OCI-LY7 (cell line): Measurements from ENCODE around the gene MAU2. TPM values are rescaled to one million over a fixed set of nuclear protein-coding genes. Genes with fewer than 3 reads are reported as not detected.

Source experiments
- BruUV-seq: library from RNA; stranded (reverse); fragments of 400-500 nt; replicated peaks from 2 replicates; lab custom pipeline; 2021; lab: Mats Ljungman, UMichigan
- CTCF ChIA-PET: fragments of 300-600 bp; sonication (Branson Sonifier 250); formaldehyde crosslinking; loops from one replicate; lab custom pipeline; 2022; ENCODE audit warnings: antibody characterized with exemption; ENCODE audit not compliant: unreplicated experiment; lab: Charles Lee
- POLR2A ChIA-PET: fragments of 300-600 bp; sonication (Branson Sonifier 250); formaldehyde crosslinking; loops from one replicate; lab custom pipeline; 2022; ENCODE audit warnings: antibody characterized with exemption; lab: Charles Lee
- DNase-seq: peaks from one replicate; pipeline ENCODE4 v3.0.0-alpha.2; 2015; ENCODE audit warnings: low spot score
- H2AFZ ChIP-seq: fragments of 200-600 bp; sonication (generic), shearing (Covaris generic); 2 replicates; pipeline ENCODE4 v1.6.1; 2014; ENCODE audit warnings: mild to moderate bottlenecking, antibody characterized with exemption, low read length, moderate library complexity
- H3K27ac ChIP-seq: fragments of 200-600 bp; sonication (generic); 2 replicates; pipeline ENCODE4 v1.5.1; 2014; ENCODE audit warnings: mixed run types, low read depth, mild to moderate bottlenecking, moderate library complexity, low read length, inconsistent platforms; ENCODE audit not compliant: poor library complexity, severe bottlenecking
- H3K36me3 ChIP-seq: fragments of 200-600 bp; sonication (generic); 2 replicates; pipeline ENCODE4 v1.6.1; 2014; ENCODE audit warnings: mild to moderate bottlenecking, antibody characterized with exemption, low read length, moderate library complexity, mixed read lengths; ENCODE audit not compliant: insufficient read depth
- H3K4me1 ChIP-seq: fragments of 200-600 bp; sonication (generic); 2 replicates; pipeline ENCODE4 v1.5.1; 2014; ENCODE audit warnings: mild to moderate bottlenecking, low read length; ENCODE audit not compliant: insufficient read depth, poor library complexity, severe bottlenecking
- H3K4me2 ChIP-seq: fragments of 200-600 bp; sonication (generic); 2 replicates; pipeline ENCODE4 v1.6.1; 2014; ENCODE audit warnings: mild to moderate bottlenecking, low read length
- H3K4me3 ChIP-seq: fragments of 200-600 bp; sonication (generic); 2 replicates; pipeline ENCODE4 v1.5.1; 2014; ENCODE audit warnings: mild to moderate bottlenecking, low read depth, low read length; ENCODE audit not compliant: poor library complexity, severe bottlenecking
- H3K79me2 ChIP-seq: fragments of 200-600 bp; sonication (generic); 2 replicates; pipeline ENCODE4 v1.6.1; 2016; ENCODE audit warnings: low read depth, mild to moderate bottlenecking, low read length, moderate library complexity, mixed read lengths; ENCODE audit not compliant: insufficient read depth
- H3K9me2 ChIP-seq: fragments of 200-600 bp; sonication (generic); 2 replicates; pipeline ENCODE4 v1.6.1; 2016; ENCODE audit warnings: mild to moderate bottlenecking, low read length, mixed read lengths; ENCODE audit not compliant: insufficient read depth
- H3K9me3 ChIP-seq: fragments of 200-600 bp; sonication (generic); 2 replicates; pipeline ENCODE4 v1.6.1; 2014; ENCODE audit warnings: mild to moderate bottlenecking, mixed run types, low read length, mixed read lengths
- H4K20me1 ChIP-seq: fragments of 200-600 bp; sonication (generic); 2 replicates; pipeline ENCODE4 v1.6.1; 2014; ENCODE audit warnings: mild to moderate bottlenecking, antibody characterized with exemption, low read length, moderate library complexity, mixed read lengths; ENCODE audit not compliant: insufficient read depth
- CTCF ChIP-seq: fragments of 200-600 bp; sonication (generic); conservative IDR thresholded peaks from 2 replicates; pipeline ENCODE4 v1.5.1; 2014; ENCODE audit warnings: mild to moderate bottlenecking, antibody characterized with exemption, low read length, moderate library complexity, mixed read lengths
- EZH2phosphoT487 ChIP-seq: fragments of 200-600 bp; sonication (generic); IDR thresholded peaks from 2 replicates; pipeline ENCODE4 v1.6.1; 2018; ENCODE audit warnings: low read depth, borderline replicate concordance, mild to moderate bottlenecking, mixed run types, antibody characterized with exemption, low read length, moderate library complexity, mixed read lengths
- intact Hi-C: fragments of 100-400 bp; cut with micrococcal nuclease; formaldehyde crosslinking; loops from one replicate; pipeline ENCODE4 v1.10.0; 2022; ENCODE audit not compliant: unreplicated experiment
- total RNA-seq, 2 experiments: library from RNA; depleted of rRNA in 1 of 2; stranded (reverse); fragments of >200 nt in 1 of 2; shearing (Covaris generic) in 1 of 2; gene quantifications; 2 replicates each; pipeline ENCODE4 v1.2.3, GENCODE V29; 2014 to 2022

Gene MAU2
- total RNA-seq, 2 experiments from 2014 or later = 58.7 to 81.7 TPM

DNA sequence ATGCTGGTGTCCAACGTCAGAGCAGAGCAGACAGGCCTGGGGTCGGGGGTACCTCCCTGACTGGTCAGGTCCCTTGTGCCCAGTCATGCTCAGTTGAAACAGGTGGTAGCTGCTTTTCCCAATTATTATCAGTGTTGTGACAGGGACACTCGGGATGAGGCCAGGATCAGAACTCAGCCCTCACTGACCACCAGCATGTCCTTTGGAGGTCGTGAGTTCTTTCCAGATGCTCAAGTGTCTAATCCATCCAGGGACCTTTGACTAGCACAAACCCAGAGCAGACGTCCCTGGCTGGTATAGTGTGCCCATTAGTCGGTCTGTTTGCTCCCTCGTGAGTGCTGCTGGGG lies 22.4 kb downstream of the MAU2 start:
- Histone ChIP-seq H3K9me2 (no peaks in the 10 kb centered on the region), H3K27ac (no peak overlapping the region), H3K4me1 (no peaks in the 10 kb centered on the region), H3K36me3 (peaks cover 85% of the 10 kb centered on the region), H2AFZ (no peak overlapping the region), H3K9me3 (no peaks in the 10 kb centered on the region), H3K4me2 (no peak overlapping the region), H4K20me1 (no peaks in the 10 kb centered on the region), H3K4me3 (no peak overlapping the region), H3K79me2 (no peaks in the 10 kb centered on the region)
- DNase-seq = no peak
- ChIA-PET CTCF (no interaction called here), POLR2A (no interaction called here)
- no TSS peak for BruUV-seq
- intact Hi-C loops = no loop called here
- TF ChIP-seq CTCF (peak; percentile 41; the same call in 1 of the 2 replicates), EZH2phosphoT487 (no peak)

- no TSS peak for BruUV-seq
- no peaks in the 10 kb centered on the region for H3K9me2 ChIP-seq
- intact Hi-C loops = no loop called here
- no peak overlapping the region for H3K27ac ChIP-seq
- H4K20me1 ChIP-seq = no peaks in the 10 kb centered on the region
- H3K4me2 ChIP-seq = no peak overlapping the region
- no peaks in the 10 kb centered on the region for H3K9me3 ChIP-seq
- no peak for DNase-seq
- ChIA-PET POLR2A (no interaction called here), CTCF (no interaction called here)
- H3K4me3 ChIP-seq = no peak overlapping the region
- H3K79me2 ChIP-seq = no peaks in the 10 kb centered on the region
- peaks cover 83% of the 10 kb centered on the region for H3K36me3 ChIP-seq
- H2AFZ ChIP-seq = no peak overlapping the region
- no peak for TF ChIP-seq CTCF
- no peak for TF ChIP-seq EZH2phosphoT487
- no peaks in the 10 kb centered on the region for H3K4me1 ChIP-seq
These were observed 23.1 kb downstream of the MAU2 start for GRCh38 chr19:19343762-19344161.

DNA sequence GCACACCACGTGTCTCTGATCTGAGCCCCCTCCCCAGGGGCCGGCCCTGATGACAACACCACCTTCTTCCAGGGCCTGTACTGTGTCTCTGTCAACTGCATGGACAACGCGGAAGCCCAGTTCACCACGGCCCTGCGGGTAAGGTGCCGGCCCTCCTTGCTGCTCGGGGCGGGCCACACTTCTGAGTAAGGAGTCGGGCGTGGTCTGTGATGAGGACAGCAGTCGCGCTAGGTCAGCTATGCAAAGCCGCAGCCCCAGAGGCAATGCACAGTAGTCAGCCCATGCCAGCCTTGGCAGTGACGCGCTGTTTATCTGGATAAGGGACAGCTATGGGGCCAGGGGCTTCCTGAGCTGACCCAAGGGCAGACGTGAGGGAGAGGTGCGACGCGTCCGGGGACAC lies 24.6 kb downstream of the MAU2 start:
- TF ChIP-seq CTCF (no peak), EZH2phosphoT487 (no peak)
- Histone ChIP-seq H3K4me3 (no peak overlapping the region), H3K79me2 (no peaks in the 10 kb centered on the region), H3K27ac (no peak overlapping the region), H3K4me1 (no peaks in the 10 kb centered on the region), H2AFZ (no peak overlapping the region), H4K20me1 (no peaks in the 10 kb centered on the region), H3K4me2 (no peak overlapping the region), H3K36me3 (peaks cover 85% of the 10 kb centered on the region), H3K9me3 (no peaks in the 10 kb centered on the region), H3K9me2 (no peaks in the 10 kb centered on the region)
- ChIA-PET CTCF (no interaction called here), POLR2A (no interaction called here)
- DNase-seq = no peak
- no TSS peak for BruUV-seq
- intact Hi-C loops = no loop called here
